GM23338 (cell line): Measurements from ENCODE around the gene TIMM50. TPM values are rescaled to one million over a fixed set of nuclear protein-coding genes. Genes with fewer than 3 reads are reported as not detected.
A peak's percentile ranks its signal among the peaks of the same experiment; 100 is the strongest.

Experiments used
- ATAC-seq: fragments of 200-7000 bp; cut with Tn5 transposase; 3 replicates; pipeline ENCODE4 v1.9.1; 2020
- DNase-seq: peaks from one replicate; pipeline ENCODE4 v3.0.0-alpha.2; 2015; ENCODE audit warnings: low spot score
- H2AFZ ChIP-seq: fragments of 200-600 bp; sonication (generic); 2 replicates; pipeline ENCODE4 v1.8.0; 2016; ENCODE audit warnings: antibody characterized with exemption, mild to moderate bottlenecking, moderate library complexity
- H3F3A ChIP-seq: fragments of 200-600 bp; sonication (generic); replicated peaks from 2 replicates; pipeline ENCODE4 v1.8.0; 2017; ENCODE audit warnings: antibody characterized with exemption, mixed run types, low read depth
- H3K27ac ChIP-seq: fragments of 200-600 bp; sonication (generic); 2 replicates; pipeline ENCODE4 v1.6.1; 2016; ENCODE audit warnings: low read depth
- H3K27me3 ChIP-seq: fragments of 200-600 bp; sonication (generic); 2 replicates; pipeline ENCODE4 v1.8.0; 2016; ENCODE audit warnings: mild to moderate bottlenecking, mixed run types, moderate library complexity; ENCODE audit not compliant: insufficient read depth
- H3K36me3 ChIP-seq: fragments of 200-600 bp; sonication (generic); 2 replicates; pipeline ENCODE4 v1.8.0; 2016; ENCODE audit warnings: mild to moderate bottlenecking; ENCODE audit not compliant: insufficient read depth
- H3K4me1 ChIP-seq: fragments of 200-600 bp; sonication (generic); 2 replicates; pipeline ENCODE4 v1.8.0; 2016; ENCODE audit warnings: mild to moderate bottlenecking, moderate library complexity; ENCODE audit not compliant: insufficient read depth
- H3K4me2 ChIP-seq: fragments of 200-600 bp; sonication (generic); 2 replicates; pipeline ENCODE4 v1.7.1; 2017; ENCODE audit warnings: mixed run types
- H3K4me3 ChIP-seq: fragments of 200-600 bp; sonication (generic); 2 replicates; pipeline ENCODE4 v1.6.1; 2016; ENCODE audit warnings: mixed run types
- H3K79me2 ChIP-seq: fragments of 200-600 bp; sonication (generic); replicated peaks from 2 replicates; pipeline ENCODE4 v1.8.0; 2017; ENCODE audit warnings: mild to moderate bottlenecking; ENCODE audit not compliant: insufficient read depth
- H3K9me2 ChIP-seq: fragments of 200-600 bp; sonication (generic); 2 replicates; pipeline ENCODE4 v1.8.0; 2017; ENCODE audit not compliant: insufficient read depth
- H4K20me1 ChIP-seq: fragments of 200-600 bp; sonication (generic); replicated peaks from 2 replicates; pipeline ENCODE4 v1.8.0; 2017; ENCODE audit warnings: mild to moderate bottlenecking; ENCODE audit not compliant: insufficient read depth
- H3K27ac Mint-ChIP-seq: 2 replicates; pipeline ENCODE4 v1.8.0; 2020; ENCODE audit warnings: inconsistent platforms, mild to moderate bottlenecking, moderate library complexity, mixed read lengths
- H3K27me3 Mint-ChIP-seq: 3 replicates; pipeline ENCODE4 v1.8.0; 2022; ENCODE audit warnings: low read depth, mild to moderate bottlenecking, moderate library complexity, mixed read lengths, inconsistent platforms; ENCODE audit not compliant: insufficient read depth, poor library complexity
- H3K36me3 Mint-ChIP-seq: 3 replicates; pipeline ENCODE4 v1.8.0; 2021; ENCODE audit warnings: low read depth, mild to moderate bottlenecking, inconsistent platforms, moderate library complexity, mixed read lengths
- H3K4me1 Mint-ChIP-seq: 3 replicates; pipeline ENCODE4 v1.8.0; 2020; ENCODE audit warnings: mild to moderate bottlenecking, inconsistent platforms, mixed read lengths
- H3K4me3 Mint-ChIP-seq: 3 replicates; pipeline ENCODE4 v1.8.0; 2021; ENCODE audit warnings: moderate library complexity, mild to moderate bottlenecking, inconsistent platforms, mixed read lengths
- H3K9me3 Mint-ChIP-seq: 3 replicates; pipeline ENCODE4 v1.8.0; 2020; ENCODE audit warnings: moderate library complexity, mild to moderate bottlenecking, inconsistent platforms, mixed read lengths
- CREB1 ChIP-seq: fragments of 250-450 bp; sonication (Bioruptor Pico); IDR thresholded peaks from 2 replicates; pipeline ENCODE4 v1.5.0; 2020; ENCODE audit warnings: low read depth, mild to moderate bottlenecking, moderate library complexity
- EZH2 ChIP-seq: fragments of 200-600 bp; sonication (generic); IDR thresholded peaks from one replicate; pipeline ENCODE4 v1.8.0; 2017; ENCODE audit warnings: antibody characterized with exemption, mild to moderate bottlenecking, low read depth; ENCODE audit not compliant: unreplicated experiment
- EZH2phosphoT487 ChIP-seq: fragments of 200-600 bp; sonication (generic); IDR thresholded peaks from one replicate; pipeline ENCODE4 v1.8.1; 2018; ENCODE audit warnings: antibody characterized with exemption; ENCODE audit not compliant: unreplicated experiment
- JUNB ChIP-seq: IDR thresholded peaks from one replicate; pipeline ENCODE4 v1.6.1; 2016; ENCODE audit warnings: antibody characterized with exemption; ENCODE audit not compliant: unreplicated experiment
- POLR2AphosphoS5 ChIP-seq: IDR thresholded peaks from 2 replicates; pipeline ENCODE4 v1.6.1; 2016; ENCODE audit warnings: antibody characterized with exemption, low read depth
- STAT1 ChIP-seq: IDR thresholded peaks from one replicate; pipeline ENCODE4 v1.6.1; 2016; ENCODE audit warnings: antibody characterized with exemption; ENCODE audit not compliant: unreplicated experiment
- ZNF114 ChIP-seq: fragments of 250-450 bp; sonication (Bioruptor Pico); IDR thresholded peaks from 2 replicates; pipeline ENCODE4 v1.5.0; 2020; ENCODE audit warnings: mild to moderate bottlenecking, moderate library complexity
- polyA plus RNA-seq: library from polyadenylated mRNA; unstranded; fragments of >200 nt; fragmentation: Nextera tagmentation; extraction: Ambion mirVana; gene quantifications from 2 replicates; pipeline ENCODE4 v1.2.1, GENCODE V29; 2016
- total RNA-seq: library from RNA; depleted of rRNA; stranded (reverse); fragments of >200 nt; shearing (Covaris generic); gene quantifications from 2 replicates; pipeline ENCODE4 v1.2.3, GENCODE V29; 2014
- TF ChIP-seq, protein P1 (sequence below): fragments of 250-450 bp; sonication (Bioruptor Pico); IDR thresholded peaks from 2 replicates; pipeline ENCODE4 v1.5.0; 2020; ENCODE audit warnings: mild to moderate bottlenecking, moderate library complexity

TIMM50 gene
- total and polyA plus RNA-seq, 2 experiments from 2014 or later, result 119 to 139 TPM

DNA sequence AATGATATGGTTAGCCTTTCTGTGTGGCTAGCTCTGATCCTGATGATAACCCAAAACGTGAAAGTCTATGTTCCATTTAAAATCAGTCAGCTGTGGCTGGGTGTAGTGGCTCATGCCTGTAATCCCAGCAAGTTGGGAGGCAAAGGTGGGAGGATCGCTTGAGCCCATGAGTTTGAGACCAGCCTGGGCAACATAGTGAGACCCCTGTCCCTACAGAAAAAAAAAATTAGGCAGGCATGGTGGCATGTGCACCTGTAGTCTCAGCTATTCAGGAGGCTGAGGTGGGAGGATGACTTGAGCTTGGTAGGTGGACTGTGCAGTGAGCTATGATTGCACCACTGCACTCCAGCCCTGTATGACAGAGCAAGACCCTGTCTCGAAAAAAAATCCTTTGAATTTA lies 53.2 kb downstream of the TIMM50 start (continued):
- TF ChIP-seq, protein P1, sequence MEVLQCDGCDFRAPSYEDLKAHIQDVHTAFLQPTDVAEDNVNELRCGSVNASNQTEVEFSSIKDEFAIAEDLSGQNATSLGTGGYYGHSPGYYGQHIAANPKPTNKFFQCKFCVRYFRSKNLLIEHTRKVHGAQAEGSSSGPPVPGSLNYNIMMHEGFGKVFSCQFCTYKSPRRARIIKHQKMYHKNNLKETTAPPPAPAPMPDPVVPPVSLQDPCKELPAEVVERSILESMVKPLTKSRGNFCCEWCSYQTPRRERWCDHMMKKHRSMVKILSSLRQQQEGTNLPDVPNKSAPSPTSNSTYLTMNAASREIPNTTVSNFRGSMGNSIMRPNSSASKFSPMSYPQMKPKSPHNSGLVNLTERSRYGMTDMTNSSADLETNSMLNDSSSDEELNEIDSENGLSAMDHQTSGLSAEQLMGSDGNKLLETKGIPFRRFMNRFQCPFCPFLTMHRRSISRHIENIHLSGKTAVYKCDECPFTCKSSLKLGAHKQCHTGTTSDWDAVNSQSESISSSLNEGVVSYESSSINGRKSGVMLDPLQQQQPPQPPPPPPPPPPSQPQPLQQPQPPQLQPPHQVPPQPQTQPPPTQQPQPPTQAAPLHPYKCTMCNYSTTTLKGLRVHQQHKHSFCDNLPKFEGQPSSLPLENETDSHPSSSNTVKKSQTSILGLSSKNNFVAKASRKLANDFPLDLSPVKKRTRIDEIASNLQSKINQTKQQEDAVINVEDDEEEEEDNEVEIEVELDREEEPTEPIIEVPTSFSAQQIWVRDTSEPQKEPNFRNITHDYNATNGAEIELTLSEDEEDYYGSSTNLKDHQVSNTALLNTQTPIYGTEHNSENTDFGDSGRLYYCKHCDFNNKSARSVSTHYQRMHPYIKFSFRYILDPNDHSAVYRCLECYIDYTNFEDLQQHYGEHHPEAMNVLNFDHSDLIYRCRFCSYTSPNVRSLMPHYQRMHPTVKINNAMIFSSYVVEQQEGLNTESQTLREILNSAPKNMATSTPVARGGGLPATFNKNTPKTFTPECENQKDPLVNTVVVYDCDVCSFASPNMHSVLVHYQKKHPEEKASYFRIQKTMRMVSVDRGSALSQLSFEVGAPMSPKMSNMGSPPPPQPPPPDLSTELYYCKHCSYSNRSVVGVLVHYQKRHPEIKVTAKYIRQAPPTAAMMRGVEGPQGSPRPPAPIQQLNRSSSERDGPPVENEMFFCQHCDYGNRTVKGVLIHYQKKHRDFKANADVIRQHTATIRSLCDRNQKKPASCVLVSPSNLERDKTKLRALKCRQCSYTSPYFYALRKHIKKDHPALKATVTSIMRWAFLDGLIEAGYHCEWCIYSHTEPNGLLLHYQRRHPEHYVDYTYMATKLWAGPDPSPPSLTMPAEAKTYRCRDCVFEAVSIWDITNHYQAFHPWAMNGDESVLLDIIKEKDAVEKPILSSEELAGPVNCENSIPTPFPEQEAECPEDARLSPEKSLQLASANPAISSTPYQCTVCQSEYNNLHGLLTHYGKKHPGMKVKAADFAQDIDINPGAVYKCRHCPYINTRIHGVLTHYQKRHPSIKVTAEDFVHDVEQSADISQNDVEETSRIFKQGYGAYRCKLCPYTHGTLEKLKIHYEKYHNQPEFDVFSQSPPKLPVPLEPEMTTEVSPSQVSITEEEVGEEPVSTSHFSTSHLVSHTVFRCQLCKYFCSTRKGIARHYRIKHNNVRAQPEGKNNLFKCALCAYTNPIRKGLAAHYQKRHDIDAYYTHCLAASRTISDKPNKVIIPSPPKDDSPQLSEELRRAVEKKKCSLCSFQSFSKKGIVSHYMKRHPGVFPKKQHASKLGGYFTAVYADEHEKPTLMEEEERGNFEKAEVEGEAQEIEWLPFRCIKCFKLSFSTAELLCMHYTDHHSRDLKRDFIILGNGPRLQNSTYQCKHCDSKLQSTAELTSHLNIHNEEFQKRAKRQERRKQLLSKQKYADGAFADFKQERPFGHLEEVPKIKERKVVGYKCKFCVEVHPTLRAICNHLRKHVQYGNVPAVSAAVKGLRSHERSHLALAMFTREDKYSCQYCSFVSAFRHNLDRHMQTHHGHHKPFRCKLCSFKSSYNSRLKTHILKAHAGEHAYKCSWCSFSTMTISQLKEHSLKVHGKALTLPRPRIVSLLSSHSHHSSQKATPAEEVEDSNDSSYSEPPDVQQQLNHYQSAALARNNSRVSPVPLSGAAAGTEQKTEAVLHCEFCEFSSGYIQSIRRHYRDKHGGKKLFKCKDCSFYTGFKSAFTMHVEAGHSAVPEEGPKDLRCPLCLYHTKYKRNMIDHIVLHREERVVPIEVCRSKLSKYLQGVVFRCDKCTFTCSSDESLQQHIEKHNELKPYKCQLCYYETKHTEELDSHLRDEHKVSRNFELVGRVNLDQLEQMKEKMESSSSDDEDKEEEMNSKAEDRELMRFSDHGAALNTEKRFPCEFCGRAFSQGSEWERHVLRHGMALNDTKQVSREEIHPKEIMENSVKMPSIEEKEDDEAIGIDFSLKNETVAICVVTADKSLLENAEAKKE (CRISPR knock-in tag), result no peak
- TF ChIP-seq STAT1, result no peak
- no peak for TF ChIP-seq EZH2
- no peak for TF ChIP-seq JUNB
- TF ChIP-seq POLR2AphosphoS5, result no peak
- no peak for TF ChIP-seq CREB1 (CRISPR knock-in tag)
- no peak for TF ChIP-seq ZNF114
- TF ChIP-seq EZH2phosphoT487, result no peak

DNA sequence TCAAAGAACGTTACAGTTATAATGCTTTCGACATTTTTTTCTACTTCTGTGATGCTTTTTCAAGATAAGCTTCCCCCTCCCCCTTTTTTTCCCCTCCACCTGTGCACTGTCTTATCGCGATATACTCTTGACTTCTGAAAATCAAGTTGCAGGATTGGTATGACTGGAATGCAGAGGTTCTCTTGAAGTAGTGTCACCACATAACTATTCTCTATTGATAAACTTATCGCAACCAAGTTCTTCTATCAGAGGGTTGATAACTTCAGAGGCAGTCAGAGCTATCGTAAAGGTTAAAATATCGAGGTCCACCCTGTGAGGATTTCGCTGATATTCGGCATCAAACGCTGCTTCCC lies 58.5 kb downstream of the TIMM50 start:
- no peaks in the 10 kb centered on the region for H3K9me2 ChIP-seq
- no peaks in the 10 kb centered on the region for H3K36me3 ChIP-seq
- Mint-ChIP-seq H3K27ac (peak overlapping the region; percentile 85), H3K4me1 (peaks cover 27% of the 10 kb centered on the region), H3K4me3 (peak overlapping the region; percentile 92), H3K27me3 (peaks cover 14% of the 10 kb centered on the region), H3K36me3 (peaks cover 6% of the 10 kb centered on the region; the same call in 1 of the 3 replicates), H3K9me3 (no peaks in the 10 kb centered on the region)
- H3K27ac ChIP-seq, result no peak overlapping the region
- peak; percentile 28; the same call in 1 of the 2 replicates for TF ChIP-seq CREB1 (CRISPR knock-in tag)
- TF ChIP-seq STAT1, result no peak
- no peaks in the 10 kb centered on the region; the same call in 1 of the 2 replicates for H4K20me1 ChIP-seq
- H3K79me2 ChIP-seq, result peaks cover 8% of the 10 kb centered on the region
- peaks cover 7% of the 10 kb centered on the region for H3K4me1 ChIP-seq
- H3F3A ChIP-seq, result no peaks in the 10 kb centered on the region
- ATAC-seq (peak; percentile 20), DNase-seq (peak; percentile 79)
- no peak overlapping the region for H2AFZ ChIP-seq
- H3K27me3 ChIP-seq, result no peaks in the 10 kb centered on the region
- peak overlapping the region; percentile 69 for H3K4me3 ChIP-seq
- H3K4me2 ChIP-seq, result peak overlapping the region; percentile 76
